Measurements from ENCODE around the gene SRD5A1. TPM values are rescaled to one million over a fixed set of nuclear protein-coding genes. Genes with fewer than 3 reads are reported as not detected.
A peak's percentile ranks its signal among the peaks of the same experiment; 100 is the strongest.

Gene SRD5A1
- polyA plus RNA-seq, 2 of the 4 experiments (the other 2 are of a cell fraction) = 9.7 to 25.4 TPM

DNA sequence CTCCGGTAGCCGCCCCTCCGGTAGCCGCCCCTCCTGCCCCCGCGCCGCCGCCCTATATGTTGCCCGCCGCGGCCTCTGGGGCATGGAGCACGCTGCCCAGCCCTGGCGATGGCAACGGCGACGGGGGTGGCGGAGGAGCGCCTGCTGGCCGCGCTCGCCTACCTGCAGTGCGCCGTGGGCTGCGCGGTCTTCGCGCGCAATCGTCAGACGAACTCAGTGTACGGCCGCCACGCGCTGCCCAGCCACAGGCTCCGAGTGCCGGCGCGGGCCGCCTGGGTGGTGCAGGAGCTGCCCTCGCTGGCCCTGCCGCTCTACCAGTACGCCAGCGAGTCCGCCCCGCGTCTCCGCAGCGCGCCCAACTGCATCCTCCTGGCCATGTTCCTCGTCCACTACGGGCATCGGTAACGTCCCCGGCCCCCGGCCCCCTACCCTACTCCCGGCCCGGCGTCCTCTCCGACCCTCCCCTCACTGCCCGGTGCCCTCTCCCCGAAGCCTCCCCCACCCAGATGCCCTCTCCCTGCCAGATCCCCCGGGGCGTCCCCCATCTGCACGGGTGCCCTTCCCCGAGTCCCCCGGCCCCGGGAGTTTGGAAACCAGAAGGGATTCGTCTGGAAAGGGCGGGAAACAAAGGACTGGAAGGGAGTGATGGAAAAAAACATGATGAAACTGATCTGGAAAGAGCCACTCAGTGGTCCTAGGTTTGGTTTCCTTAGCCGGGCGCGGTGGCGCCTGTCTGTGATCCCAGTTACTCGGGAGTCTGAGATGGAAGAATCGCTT lies 417 bp downstream of the SRD5A1 start (continued):
- TF ChIP-seq, protein P1, sequence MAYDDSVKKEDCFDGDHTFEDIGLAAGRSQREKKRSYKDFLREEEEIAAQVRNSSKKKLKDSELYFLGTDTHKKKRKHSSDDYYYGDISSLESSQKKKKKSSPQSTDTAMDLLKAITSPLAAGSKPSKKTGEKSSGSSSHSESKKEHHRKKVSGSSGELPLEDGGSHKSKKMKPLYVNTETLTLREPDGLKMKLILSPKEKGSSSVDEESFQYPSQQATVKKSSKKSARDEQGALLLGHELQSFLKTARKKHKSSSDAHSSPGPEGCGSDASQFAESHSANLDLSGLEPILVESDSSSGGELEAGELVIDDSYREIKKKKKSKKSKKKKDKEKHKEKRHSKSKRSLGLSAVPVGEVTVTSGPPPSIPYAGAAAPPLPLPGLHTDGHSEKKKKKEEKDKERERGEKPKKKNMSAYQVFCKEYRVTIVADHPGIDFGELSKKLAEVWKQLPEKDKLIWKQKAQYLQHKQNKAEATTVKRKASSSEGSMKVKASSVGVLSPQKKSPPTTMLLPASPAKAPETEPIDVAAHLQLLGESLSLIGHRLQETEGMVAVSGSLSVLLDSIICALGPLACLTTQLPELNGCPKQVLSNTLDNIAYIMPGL (CRISPR knock-in tag; IDR thresholded peaks at IDR 0.05; ENCODE audit: borderline replicate concordance) = no peak

DNA sequence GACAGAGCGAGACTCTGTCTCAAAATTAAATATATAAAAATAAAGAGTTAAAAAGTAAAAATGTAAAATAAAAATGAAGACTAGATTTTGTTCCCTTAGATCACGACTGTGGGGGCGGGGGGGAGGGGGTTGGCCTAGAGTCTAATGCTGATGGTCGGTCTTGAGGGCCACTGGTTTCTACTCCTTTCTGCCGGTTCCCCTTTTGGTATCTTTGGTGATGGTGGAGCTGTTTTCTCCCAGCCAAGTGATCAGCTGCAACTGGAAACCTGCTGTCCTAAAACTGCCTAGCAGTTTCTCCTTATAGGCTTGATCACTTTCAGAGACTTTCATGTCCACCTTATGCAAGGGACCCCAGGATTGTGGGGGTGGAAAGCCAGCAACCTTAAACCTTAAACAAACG lies 1.1 kb downstream of the SRD5A1 start:
- no peak for FAIRE-seq
- peak overlapping the region; percentile 92 to 98 for H3K27ac ChIP-seq
- ATAC-seq = no peak
- ChIA-PET POLR2A (no interaction called here), CTCF (interaction anchor here (0.9 to 1.2 kb wide), 2 partner anchors 111 to 1137 kb away, joined by 3 read pairs; no protein-coding TSS in a partner anchor)
- peak in 1 of 2 experiments; percentile 21 for DNase-seq (ENCODE audit: low read depth in 1 of 2, low spot score in 1 of 2)
- 5% methylated on average over 6 of the region's 6 CpGs for WGBS (ENCODE audit: missing lambda C conversion rate)
- peak overlapping the region; percentile 77 for H3K4me3 ChIP-seq
- H3K4me2 ChIP-seq = peak overlapping the region; percentile 77
- H3K9me3 ChIP-seq = no peaks in the 10 kb centered on the region
- no peak for TF ChIP-seq POLR2A (IDR thresholded peaks at IDR 0.05; ENCODE audit: low read length)
- TF ChIP-seq HOXB13 (CRISPR knock-in tag; IDR thresholded peaks at IDR 0.05; ENCODE audit: low read depth) = no peak
- TF ChIP-seq NFE2L2 (conservative IDR thresholded peaks at IDR 0.05; ENCODE audit: low read length) = no peak
- TF ChIP-seq EHMT2 (IDR thresholded peaks at IDR 0.05; ENCODE audit: low read depth) = no peak
- H3K4me1 ChIP-seq = peaks cover 19% of the 10 kb centered on the region

DNA sequence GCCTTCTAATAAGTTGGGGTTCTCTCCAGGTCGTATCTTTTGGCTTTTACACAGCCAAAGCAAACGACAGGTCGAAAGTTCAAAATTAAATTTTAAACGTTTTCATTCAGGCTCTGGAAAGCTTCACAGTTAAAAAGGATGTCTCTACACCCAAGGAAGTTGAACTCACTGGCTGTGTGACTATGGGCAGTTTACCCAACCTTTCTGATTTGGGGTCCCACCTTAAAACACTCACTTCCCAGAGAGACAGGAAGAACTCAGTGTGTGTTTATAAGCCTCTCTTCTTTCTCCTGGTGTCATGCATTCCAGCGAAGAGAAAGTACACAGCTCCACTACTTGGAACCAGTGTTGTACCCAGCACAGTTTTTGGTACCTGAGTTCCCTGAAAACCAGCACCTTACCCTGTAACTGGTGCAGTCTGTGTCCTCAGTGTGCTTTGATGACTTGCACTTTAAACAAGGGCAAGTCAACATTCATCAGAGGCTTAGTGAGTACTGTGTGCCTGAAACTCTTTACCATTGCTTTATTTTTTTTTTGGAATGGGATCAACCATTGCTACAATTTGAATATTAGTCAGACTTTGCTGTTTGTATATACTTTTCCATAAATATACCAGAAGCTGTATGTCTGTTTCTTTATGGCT lies 1.7 kb downstream of the SRD5A1 start:
- FAIRE-seq = no peak
- POLR2A ChIA-PET = no interaction called here
- H3K4me1 ChIP-seq = peaks cover 19% of the 10 kb centered on the region

More for the DNA sequence above, 1.7 kb downstream of the SRD5A1 start:
- H3K4me3 ChIP-seq = peak overlapping the region; percentile 77; the same call in 1 of the 3 replicates
- no peaks in the 10 kb centered on the region for H3K9me3 ChIP-seq
- H3K4me2 ChIP-seq = peak overlapping the region; percentile 77
- CTCF ChIA-PET = interaction anchor here (0.9 to 1.2 kb wide), 2 partner anchors 111 to 1138 kb away, joined by 3 read pairs; no protein-coding TSS in a partner anchor
- H3K27ac ChIP-seq = peak overlapping the region in 1 of 2 experiments; percentile 98; a peak in 2 of 6 replicates
- WGBS (ENCODE audit: missing lambda C conversion rate) = 59% methylated on average over 5 of the region's 5 CpGs
- TF ChIP-seq NR3C1 (IDR thresholded peaks at IDR 0.05) (no peak), ZC3H11A (IDR thresholded peaks at IDR 0.05) (no peak), EHMT2 (IDR thresholded peaks at IDR 0.05; ENCODE audit: low read depth) (no peak), ZSCAN20 (CRISPR knock-in tag; IDR thresholded peaks at IDR 0.05) (no peak), HEYL (CRISPR knock-in tag; IDR thresholded peaks at IDR 0.05) (no peak), ZFP36 (IDR thresholded peaks at IDR 0.05; ENCODE audit: borderline replicate concordance, partially characterized antibody) (no peak), BHLHE40 (IDR thresholded peaks at IDR 0.05; ENCODE audit: low read depth, low read length) (no peak), CBX2 (IDR thresholded peaks at IDR 0.05; ENCODE audit: borderline replicate concordance, low read depth) (no peak), FOSB (CRISPR knock-in tag; IDR thresholded peaks at IDR 0.05) (no peak)
- TF ChIP-seq, protein P2, sequence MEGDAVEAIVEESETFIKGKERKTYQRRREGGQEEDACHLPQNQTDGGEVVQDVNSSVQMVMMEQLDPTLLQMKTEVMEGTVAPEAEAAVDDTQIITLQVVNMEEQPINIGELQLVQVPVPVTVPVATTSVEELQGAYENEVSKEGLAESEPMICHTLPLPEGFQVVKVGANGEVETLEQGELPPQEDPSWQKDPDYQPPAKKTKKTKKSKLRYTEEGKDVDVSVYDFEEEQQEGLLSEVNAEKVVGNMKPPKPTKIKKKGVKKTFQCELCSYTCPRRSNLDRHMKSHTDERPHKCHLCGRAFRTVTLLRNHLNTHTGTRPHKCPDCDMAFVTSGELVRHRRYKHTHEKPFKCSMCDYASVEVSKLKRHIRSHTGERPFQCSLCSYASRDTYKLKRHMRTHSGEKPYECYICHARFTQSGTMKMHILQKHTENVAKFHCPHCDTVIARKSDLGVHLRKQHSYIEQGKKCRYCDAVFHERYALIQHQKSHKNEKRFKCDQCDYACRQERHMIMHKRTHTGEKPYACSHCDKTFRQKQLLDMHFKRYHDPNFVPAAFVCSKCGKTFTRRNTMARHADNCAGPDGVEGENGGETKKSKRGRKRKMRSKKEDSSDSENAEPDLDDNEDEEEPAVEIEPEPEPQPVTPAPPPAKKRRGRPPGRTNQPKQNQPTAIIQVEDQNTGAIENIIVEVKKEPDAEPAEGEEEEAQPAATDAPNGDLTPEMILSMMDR (IDR thresholded peaks at IDR 0.05) = no peak
- TF ChIP-seq, protein P3, sequence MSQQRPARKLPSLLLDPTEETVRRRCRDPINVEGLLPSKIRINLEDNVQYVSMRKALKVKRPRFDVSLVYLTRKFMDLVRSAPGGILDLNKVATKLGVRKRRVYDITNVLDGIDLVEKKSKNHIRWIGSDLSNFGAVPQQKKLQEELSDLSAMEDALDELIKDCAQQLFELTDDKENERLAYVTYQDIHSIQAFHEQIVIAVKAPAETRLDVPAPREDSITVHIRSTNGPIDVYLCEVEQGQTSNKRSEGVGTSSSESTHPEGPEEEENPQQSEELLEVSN (IDR thresholded peaks at IDR 0.05; ENCODE audit: borderline replicate concordance, low read depth) = no peak
- TF ChIP-seq, protein P4, sequence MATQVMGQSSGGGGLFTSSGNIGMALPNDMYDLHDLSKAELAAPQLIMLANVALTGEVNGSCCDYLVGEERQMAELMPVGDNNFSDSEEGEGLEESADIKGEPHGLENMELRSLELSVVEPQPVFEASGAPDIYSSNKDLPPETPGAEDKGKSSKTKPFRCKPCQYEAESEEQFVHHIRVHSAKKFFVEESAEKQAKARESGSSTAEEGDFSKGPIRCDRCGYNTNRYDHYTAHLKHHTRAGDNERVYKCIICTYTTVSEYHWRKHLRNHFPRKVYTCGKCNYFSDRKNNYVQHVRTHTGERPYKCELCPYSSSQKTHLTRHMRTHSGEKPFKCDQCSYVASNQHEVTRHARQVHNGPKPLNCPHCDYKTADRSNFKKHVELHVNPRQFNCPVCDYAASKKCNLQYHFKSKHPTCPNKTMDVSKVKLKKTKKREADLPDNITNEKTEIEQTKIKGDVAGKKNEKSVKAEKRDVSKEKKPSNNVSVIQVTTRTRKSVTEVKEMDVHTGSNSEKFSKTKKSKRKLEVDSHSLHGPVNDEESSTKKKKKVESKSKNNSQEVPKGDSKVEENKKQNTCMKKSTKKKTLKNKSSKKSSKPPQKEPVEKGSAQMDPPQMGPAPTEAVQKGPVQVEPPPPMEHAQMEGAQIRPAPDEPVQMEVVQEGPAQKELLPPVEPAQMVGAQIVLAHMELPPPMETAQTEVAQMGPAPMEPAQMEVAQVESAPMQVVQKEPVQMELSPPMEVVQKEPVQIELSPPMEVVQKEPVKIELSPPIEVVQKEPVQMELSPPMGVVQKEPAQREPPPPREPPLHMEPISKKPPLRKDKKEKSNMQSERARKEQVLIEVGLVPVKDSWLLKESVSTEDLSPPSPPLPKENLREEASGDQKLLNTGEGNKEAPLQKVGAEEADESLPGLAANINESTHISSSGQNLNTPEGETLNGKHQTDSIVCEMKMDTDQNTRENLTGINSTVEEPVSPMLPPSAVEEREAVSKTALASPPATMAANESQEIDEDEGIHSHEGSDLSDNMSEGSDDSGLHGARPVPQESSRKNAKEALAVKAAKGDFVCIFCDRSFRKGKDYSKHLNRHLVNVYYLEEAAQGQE (IDR thresholded peaks at IDR 0.05) = no peak
- DNase-seq (ENCODE audit: low read depth in 1 of 2, low spot score in 1 of 2) = no peak
- no peak for ATAC-seq

Data from A549 (cell line).